GM10248 (cell line): Measurements from ENCODE around the gene CYP8B1.

Source experiments
- CTCF ChIA-PET: fragments of 300-600 bp; sonication (Branson Sonifier 250); formaldehyde crosslinking; extraction: SDS; loops from one replicate; lab custom pipeline; 2021; ENCODE audit warnings: antibody characterized with exemption; lab: Yijun Ruan, JAX
- POLR2A ChIA-PET: fragments of 350-650 bp; sonication (Branson Sonifier 250); formaldehyde crosslinking; extraction: SDS; loops from one replicate; lab custom pipeline; 2020; ENCODE audit warnings: antibody characterized with exemption; lab: Yijun Ruan, JAX
- DNase-seq: peaks from one replicate; pipeline ENCODE4 v3.0.0; 2012; ENCODE audit errors: extremely low spot score
- CTCF ChIP-seq: IDR thresholded peaks from 2 replicates; pipeline ENCODE4 v1.5.1; 2012; ENCODE audit warnings: mild to moderate bottlenecking, low read depth; ENCODE audit errors: extremely low read depth, missing control alignments, control extremely low read depth

The CYP8B1 gene

GRCh38 chr3:42877881-42878280 lies 2.2 kb upstream of the CYP8B1 start:
- DNase-seq = no peak
- ChIA-PET POLR2A (no interaction called here), CTCF (interaction anchor here (1.1 to 3.7 kb wide), 7 partner anchors 8 to 296 kb away, joined by 3 to 16 read pairs (median 6); partner anchors contain the start of gene SEC22C)
- no peak for TF ChIP-seq CTCF

- TF ChIP-seq CTCF = no peak
- no peak for DNase-seq
- ChIA-PET POLR2A (no interaction called here), CTCF (interaction anchor here (2.0 to 3.7 kb wide), 2 partner anchors 45 to 133 kb away, joined by 5 to 16 read pairs; no protein-coding TSS in a partner anchor)
These were observed 1.5 kb upstream of the CYP8B1 start for GRCh38 chr3:42876940-42877720.

GRCh38 chr3:42876401-42876800 lies 722 bp upstream of the CYP8B1 start:
- ChIA-PET POLR2A (no interaction called here), CTCF (interaction anchor here (0.9 to 3.7 kb wide), 3 partner anchors 37 to 46 kb away, joined by 3 to 16 read pairs (median 7); no protein-coding TSS in a partner anchor)
- TF ChIP-seq CTCF = no peak
- no peak for DNase-seq

GRCh38 chr3:42874749-42875148 lies 930 bp downstream of the CYP8B1 start:
- POLR2A ChIA-PET = no interaction called here
- CTCF ChIA-PET = interaction anchor here (0.7 kb wide), 1 partner anchor 13 kb away, joined by 3 read pairs; no protein-coding TSS in a partner anchor
- no peak for TF ChIP-seq CTCF
- DNase-seq = no peak

- CTCF ChIA-PET = no interaction called here
These were observed 2.3 kb downstream of the CYP8B1 start for GRCh38 chr3:42873221-42873982.

More at GRCh38 chr3:42873221-42873982, 2.3 kb downstream of the CYP8B1 start:
- POLR2A ChIA-PET = no interaction called here
- TF ChIP-seq CTCF = no peak
- no peak for DNase-seq
